OCI-LY1 (cell line): ENCODE results near the gene SV2C.

ENCODE experiments used
- CTCF ChIP-seq: fragments of 200-600 bp; sonication (generic), shearing (Covaris generic); IDR thresholded peaks from 2 replicates; pipeline ENCODE4 v1.5.1; 2017; ENCODE audit warnings: mild to moderate bottlenecking, antibody characterized with exemption, low read length, moderate library complexity, mixed read lengths
- EZH2 ChIP-seq: fragments of 200-600 bp; sonication (generic), shearing (Covaris generic); IDR thresholded peaks from 2 replicates; pipeline ENCODE4 v1.8.0; 2017; ENCODE audit warnings: borderline replicate concordance, mixed run types, mild to moderate bottlenecking, antibody characterized with exemption, low read length, moderate library complexity, mixed read lengths

- TF ChIP-seq CTCF (peak; percentile 61; the same call in 1 of the 2 replicates), EZH2 (no peak)
These were observed 254.8 kb downstream of the SV2C start for GRCh38 chr5:76337953-76338451.
